Femur (tissue), 1 donor: ENCODE results near the gene NBAS.
"Not testable (repeated sequence)": the region's sequence is repeated elsewhere in the genome, so short reads cannot be mapped to it uniquely, and the experiment has no call there.

Experiments
- DNase-seq: peaks from one replicate; pipeline ENCODE4 v3.0.0-alpha.2; 2017

The NBAS gene

DNA sequence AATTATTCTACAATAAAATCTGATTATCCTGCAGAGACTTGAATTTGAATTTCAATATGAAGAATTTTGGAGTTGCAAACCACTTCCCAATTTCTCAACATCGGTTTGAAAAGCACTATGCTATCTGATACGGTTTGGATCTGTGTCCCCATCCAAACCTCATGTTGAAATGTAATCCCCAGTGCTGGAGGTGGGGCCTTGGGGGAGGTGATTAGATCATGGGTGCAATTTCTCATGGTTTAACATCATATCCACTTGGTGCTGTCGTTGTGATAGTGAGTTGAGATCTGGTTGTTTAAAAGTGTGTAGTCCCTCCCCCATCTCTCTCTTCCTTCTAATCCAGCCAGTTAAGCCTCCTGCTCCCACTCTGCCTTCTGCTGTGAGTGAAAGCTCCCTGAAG is 205.7 kb downstream of the NBAS start:
- DNase-seq, result no peak

DNA sequence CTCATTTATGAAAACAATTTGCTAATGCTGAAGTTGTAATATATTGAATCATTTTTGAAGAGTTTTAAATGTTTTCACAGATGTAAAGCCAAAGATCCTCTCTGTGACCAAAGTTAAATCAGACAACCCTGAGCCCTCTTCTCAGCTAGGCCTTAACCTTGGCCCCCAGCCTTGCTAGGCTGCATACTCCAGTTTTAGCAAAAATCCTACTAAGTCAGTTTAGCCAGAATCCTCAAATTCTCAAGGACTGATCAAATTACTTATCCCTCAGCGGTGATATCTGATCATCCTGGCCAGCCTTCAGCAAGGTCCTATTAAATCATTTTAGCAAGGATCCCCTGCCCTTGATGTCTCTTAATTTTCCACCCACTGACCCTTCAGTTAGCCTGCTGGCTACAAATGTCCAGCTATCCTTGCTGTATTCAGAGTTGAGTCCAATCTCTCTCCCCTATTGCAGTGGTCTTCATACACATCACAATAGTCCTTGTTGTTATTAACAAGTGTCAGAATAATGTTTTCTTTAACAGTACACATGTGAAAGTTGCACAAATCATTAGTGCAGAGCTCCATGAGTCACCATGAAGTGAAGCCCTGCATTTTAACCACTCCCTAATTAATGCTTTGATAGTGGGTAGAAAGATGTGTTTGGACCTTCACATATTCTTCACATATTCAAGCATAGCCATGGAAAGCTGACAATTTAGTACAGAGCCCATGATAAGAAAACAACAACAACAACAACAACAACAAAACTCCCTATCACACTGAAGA is 206.4 kb downstream of the NBAS start:
- DNase-seq, result no peak

DNA sequence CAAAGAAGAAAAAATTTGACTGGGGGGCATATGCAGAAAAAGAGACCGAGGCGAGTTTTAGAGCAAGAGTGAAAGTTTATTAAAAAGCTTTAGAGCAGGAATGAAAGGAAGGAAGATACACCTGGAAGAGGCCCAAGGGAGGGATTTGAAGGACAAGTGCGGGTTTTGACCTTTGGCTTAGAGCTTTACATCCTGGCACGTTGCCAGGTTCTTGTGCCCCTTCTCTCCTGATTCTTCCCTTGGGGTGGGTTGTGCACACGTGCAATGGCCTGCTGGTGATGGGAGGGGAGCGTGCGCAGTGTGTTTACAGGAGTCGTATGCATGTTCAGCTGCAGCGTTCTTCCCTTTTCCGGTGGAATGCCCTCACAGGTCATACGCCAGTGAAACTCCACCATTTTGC is 208.8 kb downstream of the NBAS start:
- DNase-seq, result no peak

- no peak for DNase-seq
These were observed 212.5 kb downstream of the NBAS start for GRCh38 chr2:15348636-15349035.

DNA sequence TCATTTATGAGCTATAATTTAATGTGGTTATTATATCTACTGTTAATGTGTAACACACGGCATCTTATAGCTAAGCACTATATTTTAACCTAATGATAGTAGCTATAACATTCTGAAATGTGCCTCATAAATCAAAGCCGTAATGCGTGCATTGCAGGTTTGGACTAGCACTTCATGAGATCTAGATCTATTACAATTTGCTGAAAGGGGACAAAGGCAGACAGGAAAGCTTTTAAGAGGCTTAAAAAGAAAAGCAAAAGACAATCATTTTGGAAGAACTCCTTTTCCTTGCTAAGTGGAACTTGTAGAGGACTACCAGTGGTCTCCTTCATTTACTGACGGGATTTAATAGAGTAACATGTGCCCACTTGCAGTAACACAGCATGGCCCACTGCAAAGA is 213.1 kb downstream of the NBAS start:
- DNase-seq, result no peak

- DNase-seq, result no peak
These were observed 214.5 kb downstream of the NBAS start for GRCh38 chr2:15346624-15347023.

GRCh38 chr2:15337996-15338666 is 223.0 kb downstream of the NBAS start:
- no peak for DNase-seq

DNA sequence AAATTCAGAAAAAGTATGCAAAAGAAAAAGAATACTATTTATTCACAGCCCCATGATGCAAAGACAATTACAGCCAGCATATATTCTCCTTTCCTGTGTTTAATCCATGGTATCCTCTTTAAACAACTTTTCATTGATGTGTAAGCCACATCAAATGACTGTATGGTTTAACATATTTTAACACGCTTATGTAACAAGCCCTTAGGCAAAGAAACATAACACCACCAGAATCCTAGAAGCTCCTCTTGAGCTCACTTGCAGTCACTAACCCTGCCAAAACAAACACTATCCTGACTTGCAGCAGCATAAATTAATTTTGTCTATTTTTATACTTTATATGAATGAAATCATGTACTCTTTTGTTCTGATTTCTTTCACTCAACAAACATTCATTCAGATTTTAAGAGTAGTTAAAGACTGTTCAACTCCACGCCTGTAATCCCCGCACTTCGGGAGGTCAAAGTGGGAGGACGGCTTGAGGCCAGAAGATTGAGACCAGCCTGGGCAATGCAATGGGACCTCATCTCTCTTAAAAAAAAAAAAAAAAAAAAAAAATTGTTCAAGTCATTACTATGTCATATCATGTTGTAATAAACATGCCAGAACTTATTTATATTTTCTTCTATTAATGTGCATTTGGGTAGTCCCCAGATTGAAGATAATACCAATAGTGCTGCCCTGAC is 226.3 kb downstream of the NBAS start:
- DNase-seq, result no peak

- DNase-seq, result no peak
These were observed 229.3 kb downstream of the NBAS start for GRCh38 chr2:15331787-15332186.

- DNase-seq, result no peak
These were observed 235.8 kb downstream of the NBAS start for GRCh38 chr2:15325296-15325695.

DNA sequence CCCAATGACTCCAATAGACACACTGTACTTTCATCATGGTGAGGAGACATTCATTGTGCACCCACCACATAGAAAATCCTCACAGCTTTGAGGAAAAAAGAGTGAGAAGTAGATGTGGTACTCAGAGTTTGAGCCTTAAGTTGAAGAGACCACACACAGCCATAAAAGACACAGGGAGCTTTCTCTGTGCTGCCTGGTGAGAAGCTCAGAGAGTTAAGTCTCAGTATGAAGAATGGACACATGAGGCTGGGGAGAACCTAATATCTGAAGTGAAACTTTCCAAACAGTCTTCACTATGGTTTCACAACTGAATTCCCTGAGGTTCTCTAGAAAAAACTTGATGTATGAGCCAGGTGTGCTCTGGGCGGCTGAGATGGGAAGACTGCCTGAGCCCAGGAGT is 237.9 kb downstream of the NBAS start:
- no peak for DNase-seq

DNA sequence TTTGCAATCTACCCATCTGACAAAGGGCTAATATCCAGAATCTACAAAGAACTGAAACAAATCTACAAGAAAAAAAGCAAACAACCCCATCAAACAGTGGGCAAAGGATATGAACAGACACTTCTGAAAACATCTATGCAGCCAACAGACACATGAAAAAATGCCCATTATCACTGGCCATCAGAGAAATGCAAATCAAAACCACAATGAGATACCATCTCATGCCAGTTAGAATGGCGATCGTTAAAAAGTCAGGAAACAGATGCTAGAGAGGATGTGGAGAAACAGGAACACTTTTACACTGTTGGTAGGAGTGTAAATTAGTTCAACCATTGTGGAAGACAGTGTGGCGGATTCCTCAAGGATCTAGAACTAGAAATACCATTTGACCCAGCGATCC is 239.7 kb downstream of the NBAS start:
- not testable (repeated sequence) for DNase-seq

GRCh38 chr2:15316370-15316814 is 244.7 kb downstream of the NBAS start:
- no peak for DNase-seq

- no peak for DNase-seq
These were observed 245.7 kb downstream of the NBAS start for GRCh38 chr2:15315411-15315810.

DNA sequence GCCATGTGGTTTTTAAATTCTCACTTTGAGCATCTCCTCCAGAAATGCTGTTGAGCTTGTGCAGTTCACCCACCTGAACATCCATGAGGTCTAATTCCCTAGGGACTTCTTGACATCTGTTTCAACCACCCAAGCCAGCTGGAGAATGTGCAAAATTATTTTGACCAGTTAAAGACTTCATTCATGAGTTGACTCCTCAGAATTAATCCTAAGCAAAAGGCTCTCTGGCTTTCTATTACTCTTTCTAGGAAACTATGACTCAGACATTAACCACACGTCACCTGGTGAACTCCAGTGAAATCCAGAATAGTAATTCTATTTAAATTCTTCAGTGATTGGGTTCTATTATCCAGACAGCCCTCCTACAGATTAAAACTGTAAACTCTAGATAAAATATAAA is 247.5 kb downstream of the NBAS start:
- DNase-seq, result no peak

GRCh38 chr2:15311926-15312325 is 249.2 kb downstream of the NBAS start:
- no peak for DNase-seq

DNA sequence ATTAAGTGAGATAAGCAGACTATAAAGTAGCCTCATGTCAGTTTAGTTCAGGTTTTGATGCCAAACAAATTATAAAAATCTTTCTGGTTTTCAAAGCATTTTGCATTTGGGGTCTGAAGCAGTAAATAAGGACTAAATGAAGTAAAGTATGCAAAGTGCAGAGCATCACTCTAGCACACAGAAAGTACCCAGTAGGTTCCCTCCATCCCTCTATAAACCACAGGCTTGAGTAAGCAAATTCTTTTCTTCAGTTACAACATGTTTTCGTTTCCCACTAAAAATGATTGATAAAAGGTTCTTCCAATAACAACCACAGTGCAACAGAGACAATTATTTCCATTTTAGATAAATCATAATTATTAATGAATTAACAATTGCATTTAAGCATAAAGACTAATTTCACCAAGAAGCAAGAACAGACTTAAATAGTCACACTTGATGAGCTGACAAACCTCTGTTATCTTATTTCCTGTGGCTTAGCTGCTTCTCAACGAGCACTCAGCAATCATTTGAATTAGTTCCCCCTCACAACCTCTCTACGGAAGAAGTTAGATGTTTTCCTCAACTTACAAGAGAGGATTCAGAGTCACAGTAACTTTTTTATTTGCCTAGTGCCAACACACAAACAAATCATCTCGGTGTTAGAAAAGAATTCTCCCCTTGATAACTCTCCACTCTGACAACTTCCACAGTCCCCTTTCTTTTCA is 249.8 kb downstream of the NBAS start:
- no peak for DNase-seq

GRCh38 chr2:15307526-15307925 is 253.6 kb downstream of the NBAS start:
- no peak for DNase-seq

DNA sequence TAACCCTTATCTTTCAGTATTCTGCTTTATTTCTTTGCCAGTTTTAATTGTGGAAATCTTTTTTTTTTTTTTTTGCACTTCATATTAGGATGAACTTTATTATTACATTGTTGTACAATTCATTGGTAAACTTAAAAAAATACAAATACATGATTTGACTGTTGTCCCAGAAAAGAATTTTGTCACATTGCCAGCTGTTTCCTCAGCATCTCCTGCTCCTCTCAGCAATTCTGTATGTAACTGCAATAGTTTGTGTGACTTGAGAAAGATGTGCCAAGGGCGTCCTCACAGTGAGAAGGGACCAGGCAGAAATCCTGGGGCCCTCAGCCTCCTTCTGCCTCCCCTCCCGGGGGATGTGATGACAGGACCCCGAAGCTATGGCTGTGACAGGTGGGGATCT is 254.4 kb downstream of the NBAS start:
- DNase-seq, result no peak

DNA sequence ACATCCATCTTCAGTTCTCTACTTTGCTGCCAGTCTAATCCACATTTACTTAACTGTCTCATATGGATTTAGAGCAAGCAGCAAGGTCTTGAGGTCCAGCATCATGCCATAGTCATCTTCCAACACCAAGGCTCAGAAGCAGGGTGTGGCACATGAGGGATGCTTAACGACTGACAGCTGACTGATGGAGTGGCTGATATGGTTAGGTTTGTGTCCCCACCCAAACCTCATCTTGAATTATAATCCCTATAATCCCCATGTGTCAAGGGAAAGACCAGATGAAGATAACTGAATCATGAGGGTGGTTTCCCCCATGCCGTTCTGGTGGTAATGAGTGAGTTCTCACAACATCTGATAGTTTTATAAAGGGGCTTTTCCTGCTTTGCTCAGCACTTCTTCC is 257.3 kb downstream of the NBAS start:
- DNase-seq, result no peak

DNA sequence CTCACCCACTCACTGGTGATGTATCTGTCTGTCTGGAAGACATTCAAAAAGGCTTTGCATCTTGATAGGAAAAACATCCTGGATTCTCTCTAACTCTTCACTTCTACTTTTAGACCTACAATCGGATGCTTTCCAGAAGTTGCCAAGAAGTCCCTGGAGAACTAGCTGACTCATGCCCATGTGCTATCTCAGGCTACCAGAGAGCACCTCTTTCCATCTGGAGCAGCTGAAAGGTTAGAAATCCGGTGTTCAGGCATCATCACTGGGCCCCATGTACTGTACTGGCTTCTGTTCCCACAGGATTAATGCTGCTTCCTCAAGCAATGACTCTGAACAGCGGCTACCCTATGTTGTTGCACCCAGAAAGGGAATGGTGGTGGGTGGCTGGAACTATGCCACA is 259.0 kb downstream of the NBAS start:
- no peak for DNase-seq

- DNase-seq, result no peak
These were observed 260.2 kb downstream of the NBAS start for GRCh38 chr2:15300624-15301573.
